GM13976 (cell line): Measurements from ENCODE around the gene ANO4.

ENCODE experiments used
- DNase-seq: peaks from one replicate; pipeline ENCODE4 v3.0.0; 2012; ENCODE audit warnings: low spot score
- in situ Hi-C: fragments of 300-500 bp; cut with MboI; formaldehyde crosslinking; loops from one replicate; pipeline ENCODE4 v1.12.0; 2022; ENCODE audit warnings: low sequenced_read_pairs, mixed read lengths, inconsistent platforms; ENCODE audit not compliant: unreplicated experiment
- TF ChIP-seq, protein P1 (sequence below): IDR thresholded peaks from 2 replicates; pipeline ENCODE4 v1.5.1; 2012; ENCODE audit warnings: borderline replicate concordance, mild to moderate bottlenecking; ENCODE audit not compliant: insufficient read depth; ENCODE audit errors: extremely low read depth, missing control alignments, control extremely low read depth

The ANO4 gene

DNA sequence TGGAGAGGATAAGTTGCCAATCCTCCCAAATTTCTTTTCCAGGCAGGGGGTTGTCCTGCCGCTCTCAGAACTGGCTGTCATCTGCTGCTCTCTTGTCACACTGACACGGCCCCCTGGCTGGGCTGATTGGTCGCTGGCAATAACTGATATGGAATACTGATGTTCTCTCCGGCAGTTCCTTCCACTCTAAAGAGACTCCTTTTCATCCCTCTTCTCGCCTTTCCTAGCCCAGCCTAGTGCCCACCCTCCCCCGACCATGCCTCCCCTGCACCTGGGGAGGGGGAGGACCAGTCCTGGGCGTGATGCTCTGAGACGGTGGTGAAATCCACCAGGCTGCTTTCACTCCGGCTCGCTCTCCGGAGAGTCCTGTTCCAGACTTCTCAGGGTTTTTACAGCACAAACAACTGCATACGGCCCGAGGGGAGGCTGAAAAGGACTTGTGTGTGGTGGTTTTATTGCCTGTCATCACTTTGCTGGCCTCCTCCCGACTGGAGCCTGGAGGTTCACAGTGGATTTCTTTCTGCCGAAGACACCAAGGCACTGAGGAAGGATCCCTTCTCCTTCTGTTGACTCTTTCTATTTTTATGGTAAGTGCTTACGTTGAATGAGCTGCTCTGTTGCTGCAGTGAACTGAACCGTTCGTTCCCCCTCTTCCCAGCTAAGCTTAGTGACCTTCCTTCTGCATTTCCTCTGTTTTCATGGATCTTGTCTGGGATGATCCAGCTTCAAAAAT lies at the start of gene ANO4:
Gene ANO4 (plus strand): TSS at position 336 of the 733 bp plus-strand sequence. CDS start 107,010 bp downstream, outside the sequence.
- in situ Hi-C loops: no loop called here
- no peak for DNase-seq
- TF ChIP-seq, protein P1, sequence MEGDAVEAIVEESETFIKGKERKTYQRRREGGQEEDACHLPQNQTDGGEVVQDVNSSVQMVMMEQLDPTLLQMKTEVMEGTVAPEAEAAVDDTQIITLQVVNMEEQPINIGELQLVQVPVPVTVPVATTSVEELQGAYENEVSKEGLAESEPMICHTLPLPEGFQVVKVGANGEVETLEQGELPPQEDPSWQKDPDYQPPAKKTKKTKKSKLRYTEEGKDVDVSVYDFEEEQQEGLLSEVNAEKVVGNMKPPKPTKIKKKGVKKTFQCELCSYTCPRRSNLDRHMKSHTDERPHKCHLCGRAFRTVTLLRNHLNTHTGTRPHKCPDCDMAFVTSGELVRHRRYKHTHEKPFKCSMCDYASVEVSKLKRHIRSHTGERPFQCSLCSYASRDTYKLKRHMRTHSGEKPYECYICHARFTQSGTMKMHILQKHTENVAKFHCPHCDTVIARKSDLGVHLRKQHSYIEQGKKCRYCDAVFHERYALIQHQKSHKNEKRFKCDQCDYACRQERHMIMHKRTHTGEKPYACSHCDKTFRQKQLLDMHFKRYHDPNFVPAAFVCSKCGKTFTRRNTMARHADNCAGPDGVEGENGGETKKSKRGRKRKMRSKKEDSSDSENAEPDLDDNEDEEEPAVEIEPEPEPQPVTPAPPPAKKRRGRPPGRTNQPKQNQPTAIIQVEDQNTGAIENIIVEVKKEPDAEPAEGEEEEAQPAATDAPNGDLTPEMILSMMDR: no peak

DNA sequence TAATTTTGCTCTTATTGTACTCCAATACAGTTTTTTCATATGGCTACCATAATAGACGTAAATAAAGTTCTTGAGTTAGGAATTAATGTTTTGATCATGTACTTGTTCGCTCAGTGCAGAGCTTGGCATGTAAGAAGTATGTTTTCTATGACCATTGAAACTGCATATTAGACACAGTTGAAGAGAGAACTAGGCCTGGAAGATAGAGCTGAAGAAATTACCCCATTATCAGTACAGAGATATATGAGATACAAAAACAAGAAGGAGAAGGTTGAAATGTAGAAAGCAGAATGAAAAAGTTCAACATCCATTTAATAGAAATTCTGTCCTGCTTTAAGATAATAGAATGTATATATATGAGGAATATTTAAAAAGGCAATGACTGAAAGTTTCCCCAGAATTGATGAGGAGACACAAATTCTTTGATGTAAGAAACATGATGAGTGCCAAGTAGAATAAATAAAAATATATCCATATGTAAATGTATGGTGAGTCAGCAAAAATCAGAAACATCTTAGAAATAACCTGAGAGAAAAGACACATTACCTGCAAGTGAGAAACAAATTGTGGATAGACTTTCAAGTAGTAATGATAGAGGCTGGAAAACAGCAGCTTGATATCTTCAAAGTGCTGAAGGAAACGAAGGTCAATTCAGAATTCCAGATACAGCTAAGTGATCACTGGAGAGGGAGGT lies 49.1 kb upstream of the ANO4 start:
- DNase-seq: no peak
- in situ Hi-C loops: no loop called here
- TF ChIP-seq, protein P1: no peak

DNA sequence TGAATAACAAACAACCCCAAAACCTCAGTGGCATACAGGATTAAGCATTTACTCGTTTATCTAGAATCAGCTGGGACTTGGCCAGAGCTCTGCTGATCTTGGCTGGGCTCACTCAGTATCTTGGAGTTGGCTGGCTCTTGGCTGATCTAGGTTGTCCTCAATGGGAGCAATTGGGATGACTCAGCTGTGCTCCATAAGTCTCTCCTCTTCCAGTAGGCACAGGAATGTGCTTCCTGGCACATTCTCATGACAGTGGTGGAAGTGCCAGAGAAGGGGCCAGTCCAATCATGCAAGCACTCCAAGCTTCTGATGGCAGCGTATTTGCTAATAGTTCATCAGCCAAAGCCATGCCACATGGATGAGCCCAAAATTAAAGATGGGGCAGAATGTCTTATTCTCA lies 41.7 kb upstream of the ANO4 start:
- TF ChIP-seq, protein P1: no peak
- no peak for DNase-seq
- in situ Hi-C loops: no loop called here

DNA sequence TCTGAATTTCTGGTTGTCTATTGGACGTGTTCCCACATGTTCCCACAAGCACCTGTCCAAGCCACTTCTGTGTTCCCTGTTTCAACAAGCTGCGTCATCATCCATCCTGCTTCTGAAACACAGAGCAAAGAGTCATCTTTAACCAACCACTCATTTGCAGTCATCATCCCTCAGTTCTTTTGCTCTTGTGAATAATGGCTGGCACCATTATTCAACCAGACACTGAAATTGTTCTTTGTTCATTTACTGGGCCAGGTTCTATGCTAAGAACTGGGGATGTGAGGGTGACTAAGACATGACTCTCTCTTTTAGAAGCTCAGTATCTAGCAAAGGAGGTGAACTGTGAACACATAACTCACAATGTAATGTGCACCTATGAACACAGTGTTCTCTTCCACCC lies 40.7 kb upstream of the ANO4 start:
- TF ChIP-seq, protein P1: no peak
- DNase-seq: no peak
- in situ Hi-C loops: no loop called here

DNA sequence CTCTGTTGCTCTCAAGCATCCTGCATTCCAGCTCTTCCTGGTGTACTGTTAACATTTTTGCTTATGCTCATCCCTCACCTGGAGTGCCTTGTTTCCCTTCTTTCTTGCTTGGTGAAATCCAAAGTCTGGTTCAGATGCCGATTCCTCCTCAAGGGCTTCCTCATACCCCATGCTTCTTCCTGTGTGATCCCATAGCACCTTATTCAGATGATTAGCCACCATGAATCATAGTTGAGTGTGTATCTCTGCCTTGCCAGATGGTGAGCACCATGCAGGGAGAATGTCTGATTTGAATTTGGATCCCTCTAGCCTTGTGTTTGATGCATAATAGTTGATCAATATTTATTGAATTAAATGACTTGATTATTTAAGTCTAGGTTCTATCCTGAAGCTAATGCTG lies 39.4 kb upstream of the ANO4 start:
- no peak for DNase-seq
- TF ChIP-seq, protein P1: no peak
- in situ Hi-C loops: no loop called here

DNA sequence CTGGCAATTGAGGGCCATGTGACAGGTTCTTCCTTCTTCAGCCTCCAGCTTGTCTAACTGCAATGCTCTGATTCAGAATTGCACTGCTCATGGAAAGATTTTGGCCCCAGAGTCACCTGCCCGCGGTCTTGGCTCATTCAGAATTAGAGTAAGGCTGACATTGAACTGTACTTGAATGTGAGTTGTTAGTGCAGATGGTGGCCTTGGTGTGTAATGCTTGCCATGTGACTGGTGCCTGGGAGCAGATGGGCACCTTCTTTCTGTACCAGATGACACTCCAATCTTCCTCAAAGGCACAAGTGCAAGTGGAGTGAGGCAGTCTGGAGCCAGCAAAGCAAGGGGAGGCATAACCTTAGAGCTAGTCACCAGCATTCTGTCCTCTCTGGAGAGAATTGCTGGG lies 36.5 kb upstream of the ANO4 start:
- TF ChIP-seq, protein P1: no peak
- in situ Hi-C loops: no loop called here
- DNase-seq: no peak
